HCT116 (cell line): ENCODE measurements around the gene SYCP3. TPM values are rescaled to one million over a fixed set of nuclear protein-coding genes. Genes with fewer than 3 reads are reported as not detected.

ENCODE experiments used
- ATAC-seq: fragments of 200-7000 bp; cut with Tn5 transposase; 2 replicates; pipeline ENCODE4 v1.9.1; 2020; ENCODE audit warnings: mild to moderate bottlenecking, moderate library complexity
- BruUV-seq: library from RNA; stranded (reverse); fragments of 400-500 nt; replicated peaks from 2 replicates; lab custom pipeline; 2021; lab: Mats Ljungman, UMichigan
- CTCF ChIA-PET: fragments of 300-600 bp; sonication (Branson Sonifier 250); formaldehyde crosslinking; loops from one replicate; lab custom pipeline; 2021; ENCODE audit warnings: antibody characterized with exemption; lab: Charles Lee
- POLR2A ChIA-PET: fragments of 300-600, 350-600 bp; sonication (Branson Sonifier 250); formaldehyde crosslinking; loops from one replicate; lab custom pipeline; 2021; ENCODE audit warnings: antibody characterized with exemption; lab: Charles Lee
- RAD21 ChIA-PET, 2 experiments: fragments of 300-600 bp; sonication (Branson Sonifier 250); formaldehyde crosslinking; loops; one replicate each; lab custom pipeline; 2023; ENCODE audit warnings: low total read pairs in 2 of 2; ENCODE audit not compliant: uncharacterized antibody in 2 of 2, unreplicated experiment in 2 of 2, low non-redundant PET in 1 of 2; lab: Charles Lee
- DNase-seq: peaks from one replicate; pipeline ENCODE4 v3.0.0-alpha.2; 2010; ENCODE audit warnings: low read depth, low spot score
- H2AFZ ChIP-seq: fragments of 200-600 bp; shearing (Covaris generic), sonication (generic); 2 replicates; pipeline ENCODE4 v1.6.1; 2017; ENCODE audit warnings: low read depth, mixed run types, mixed read lengths, antibody characterized with exemption, low read length; ENCODE audit not compliant: poor library complexity, severe bottlenecking
- H3K27ac ChIP-seq: 2 replicates; pipeline ENCODE4 v1.5.1; 2012; ENCODE audit warnings: low read depth, low read length
- H3K27me3 ChIP-seq: fragments of 200-600 bp; sonication (generic); 2 replicates; pipeline ENCODE4 v1.6.1; 2016; ENCODE audit warnings: mixed run types, low read length, mixed read lengths; ENCODE audit not compliant: insufficient read depth
- H3K36me3 ChIP-seq, 2 experiments: fragments of 200-500 bp in 1 of 2; fragments of 200-600 bp in 1 of 2; sonication (Bioruptor generic) in 1 of 2; sonication (generic) in 1 of 2; 2 replicates each; pipeline versions ENCODE4 v1.5.1 to v1.6.1; 2014 to 2016; ENCODE audit warnings: low read length in 2 of 2, inconsistent platforms in 1 of 2, mixed read lengths in 1 of 2, mixed run types in 1 of 2; ENCODE audit not compliant: insufficient read depth in 2 of 2, control insufficient read depth in 1 of 2
- H3K4me1 ChIP-seq, 2 experiments: fragments of 200-600 bp in 1 of 2; sonication (generic) in 1 of 2; 2 replicates each; pipeline versions ENCODE4 v1.5.1 to v1.6.1; 2012 to 2017; ENCODE audit warnings: low read length in 2 of 2, inconsistent platforms in 1 of 2, mild to moderate bottlenecking in 1 of 2, mixed read lengths in 1 of 2, mixed run types in 1 of 2, moderate library complexity in 1 of 2; ENCODE audit not compliant: insufficient read depth in 2 of 2, control insufficient read depth in 1 of 2
- H3K4me2 ChIP-seq: fragments of 200-600 bp; sonication (generic); 2 replicates; pipeline ENCODE4 v1.6.1; 2017; ENCODE audit warnings: mixed run types, low read length, mixed read lengths
- H3K4me3 ChIP-seq, 2 experiments: fragments of 200-600 bp in 1 of 2; sonication (generic) in 1 of 2; replicated peaks in 1 of 2; 2 replicates each; pipeline ENCODE4 v1.5.1; 2011 to 2016; ENCODE audit warnings: low read length in 2 of 2, control low read depth in 1 of 2, low read depth in 1 of 2, mild to moderate bottlenecking in 1 of 2, mixed read lengths in 1 of 2, mixed run types in 1 of 2
- H3K79me2 ChIP-seq: fragments of 200-600 bp; sonication (generic); 2 replicates; pipeline ENCODE4 v1.6.1; 2017; ENCODE audit warnings: mild to moderate bottlenecking, mixed run types, low read length, moderate library complexity, mixed read lengths; ENCODE audit not compliant: insufficient read depth
- H3K9ac ChIP-seq: fragments of 200-600 bp; sonication (generic); 2 replicates; pipeline ENCODE4 v1.6.1; 2016; ENCODE audit warnings: low read length, mixed read lengths
- H3K9me2 ChIP-seq: fragments of 200-600 bp; sonication (generic), shearing (Covaris generic); 2 replicates; pipeline ENCODE4 v1.6.1; 2017; ENCODE audit warnings: mixed run types, mild to moderate bottlenecking, moderate library complexity; ENCODE audit not compliant: insufficient read depth
- H3K9me3 ChIP-seq, 2 experiments: fragments of 200-500 bp in 1 of 2; fragments of 200-600 bp in 1 of 2; sonication (Bioruptor generic) in 1 of 2; sonication (generic) in 1 of 2; 2 replicates each; pipeline ENCODE4 v1.6.1; 2014 to 2017; ENCODE audit warnings: low read length in 2 of 2, mixed read lengths in 2 of 2, inconsistent platforms in 1 of 2, low read depth in 1 of 2, mild to moderate bottlenecking in 1 of 2, mixed run types in 1 of 2, moderate library complexity in 1 of 2; ENCODE audit not compliant: control insufficient read depth in 1 of 2, insufficient read depth in 1 of 2
- H4K20me1 ChIP-seq: fragments of 200-600 bp; sonication (generic), shearing (Covaris generic); 2 replicates; pipeline ENCODE4 v1.6.1; 2017; ENCODE audit warnings: mixed run types, mild to moderate bottlenecking, moderate library complexity; ENCODE audit not compliant: insufficient read depth
- EZH2phosphoT487 ChIP-seq: fragments of 200-600 bp; IDR thresholded peaks from 2 replicates; pipeline ENCODE4 v1.6.1; 2018; ENCODE audit warnings: antibody characterized with exemption, borderline replicate concordance
- POLR2A ChIP-seq: IDR thresholded peaks from 2 replicates; pipeline ENCODE4 v1.7.0; 2011; ENCODE audit warnings: borderline replicate concordance; ENCODE audit not compliant: insufficient read depth, insufficient read length; ENCODE audit errors: extremely low read depth
- RAD21 ChIP-seq: IDR thresholded peaks from 2 replicates; pipeline ENCODE4 v1.6.1; 2012; ENCODE audit warnings: low read depth, mild to moderate bottlenecking
- SRF ChIP-seq: IDR thresholded peaks from 2 replicates; pipeline ENCODE4 v1.6.1; 2012; ENCODE audit warnings: low read depth
- YY1 ChIP-seq: IDR thresholded peaks from 2 replicates; pipeline ENCODE4 v1.6.1; 2011; ENCODE audit warnings: low read length, low read depth, moderate library complexity, mild to moderate bottlenecking; ENCODE audit not compliant: insufficient replicate concordance; ENCODE audit errors: extremely low read depth
- ZFX ChIP-seq: fragments of 450-650 bp; IDR thresholded peaks from 2 replicates; pipeline ENCODE4 v1.6.1; 2017
- intact Hi-C: fragments of 100-400 bp; cut with micrococcal nuclease; formaldehyde crosslinking; loops from 2 replicates; pipeline ENCODE4 v1.10.0; 2022
- total RNA-seq: library from RNA; stranded (reverse); gene quantifications from one replicate; pipeline ENCODE4 v1.2.1, GENCODE V29; 2021; ENCODE audit not compliant: unreplicated experiment
- TF ChIP-seq, protein P1 (sequence below): IDR thresholded peaks from 2 replicates; pipeline ENCODE4 v1.6.1; 2012
- TF ChIP-seq, protein P2 (sequence below), 3 experiments: fragments of 200-600 bp in 1 of 3; sonication (generic) in 1 of 3; IDR thresholded peaks in 2 of 3; conservative IDR thresholded peaks in 1 of 3; 2 replicates each; pipeline ENCODE4 v1.5.1; 2012 to 2017; ENCODE audit warnings: low read depth in 2 of 3, low read length in 2 of 3, antibody characterized with exemption in 1 of 3, borderline replicate concordance in 1 of 3, control low read depth in 1 of 3, mild to moderate bottlenecking in 1 of 3, mixed read lengths in 1 of 3, mixed run types in 1 of 3, moderate library complexity in 1 of 3; ENCODE audit not compliant: insufficient read depth in 1 of 3
- TF ChIP-seq, protein P3 (sequence below): IDR thresholded peaks from 2 replicates; pipeline ENCODE4 v1.6.1; 2012; ENCODE audit warnings: low read depth

Gene SYCP3
- total RNA-seq, 1 experiment from 2014 or later, result not detected

DNA sequence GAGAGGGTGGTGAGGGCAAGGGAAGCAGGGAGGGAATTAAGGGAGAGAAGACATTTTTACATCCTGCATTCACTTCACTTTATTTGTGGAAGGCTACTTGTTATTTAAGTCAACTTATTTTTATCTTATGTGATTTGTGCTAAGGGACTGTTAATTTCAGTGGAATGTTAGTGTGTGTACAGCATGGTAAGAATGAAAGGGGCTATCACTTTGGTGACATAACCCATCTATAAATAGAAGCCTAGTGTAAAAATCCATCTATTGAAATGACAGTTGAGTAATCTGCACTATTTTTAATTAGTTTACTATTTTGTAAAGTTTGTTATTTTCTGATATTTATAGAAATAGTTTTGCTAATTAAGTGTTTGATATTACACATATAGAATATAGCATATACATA, 58.6 kb downstream of the SYCP3 start:
- Histone ChIP-seq H3K4me2 (no peak overlapping the region), H3K4me1 (no peaks in the 10 kb centered on the region), H3K9me2 (no peaks in the 10 kb centered on the region), H3K9me3 (no peaks in the 10 kb centered on the region), H4K20me1 (no peaks in the 10 kb centered on the region), H3K36me3 (no peaks in the 10 kb centered on the region), H3K79me2 (no peaks in the 10 kb centered on the region), H3K4me3 (no peak overlapping the region), H3K27ac (no peak overlapping the region), H2AFZ (no peak overlapping the region), H3K27me3 (no peaks in the 10 kb centered on the region), H3K9ac (no peak overlapping the region)
- intact Hi-C loops, result no loop called here
- ChIA-PET RAD21 (no interaction called here), CTCF (interaction anchor here (0.6 kb wide), 1 partner anchor 137 kb away, joined by 3 read pairs; no protein-coding TSS in a partner anchor), POLR2A (no interaction called here)
- no peak for DNase-seq
- BruUV-seq, result no TSS peak
- TF ChIP-seq SRF (no peak), YY1 (no peak), RAD21 (no peak), EZH2phosphoT487 (no peak), POLR2A (no peak), ZFX (no peak)
- TF ChIP-seq, protein P1, sequence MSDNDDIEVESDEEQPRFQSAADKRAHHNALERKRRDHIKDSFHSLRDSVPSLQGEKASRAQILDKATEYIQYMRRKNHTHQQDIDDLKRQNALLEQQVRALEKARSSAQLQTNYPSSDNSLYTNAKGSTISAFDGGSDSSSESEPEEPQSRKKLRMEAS, result no peak
- TF ChIP-seq, protein P2, sequence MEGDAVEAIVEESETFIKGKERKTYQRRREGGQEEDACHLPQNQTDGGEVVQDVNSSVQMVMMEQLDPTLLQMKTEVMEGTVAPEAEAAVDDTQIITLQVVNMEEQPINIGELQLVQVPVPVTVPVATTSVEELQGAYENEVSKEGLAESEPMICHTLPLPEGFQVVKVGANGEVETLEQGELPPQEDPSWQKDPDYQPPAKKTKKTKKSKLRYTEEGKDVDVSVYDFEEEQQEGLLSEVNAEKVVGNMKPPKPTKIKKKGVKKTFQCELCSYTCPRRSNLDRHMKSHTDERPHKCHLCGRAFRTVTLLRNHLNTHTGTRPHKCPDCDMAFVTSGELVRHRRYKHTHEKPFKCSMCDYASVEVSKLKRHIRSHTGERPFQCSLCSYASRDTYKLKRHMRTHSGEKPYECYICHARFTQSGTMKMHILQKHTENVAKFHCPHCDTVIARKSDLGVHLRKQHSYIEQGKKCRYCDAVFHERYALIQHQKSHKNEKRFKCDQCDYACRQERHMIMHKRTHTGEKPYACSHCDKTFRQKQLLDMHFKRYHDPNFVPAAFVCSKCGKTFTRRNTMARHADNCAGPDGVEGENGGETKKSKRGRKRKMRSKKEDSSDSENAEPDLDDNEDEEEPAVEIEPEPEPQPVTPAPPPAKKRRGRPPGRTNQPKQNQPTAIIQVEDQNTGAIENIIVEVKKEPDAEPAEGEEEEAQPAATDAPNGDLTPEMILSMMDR (IDR thresholded peaks at IDR 0.05 in 2 of 3, conservative IDR thresholded peaks at IDR 0.05 in 1 of 3; ENCODE audit: borderline replicate concordance in 1 of 3, insufficient read depth in 1 of 3, low read depth in 2 of 3, low read length in 2 of 3), result no peak
- TF ChIP-seq, protein P3, sequence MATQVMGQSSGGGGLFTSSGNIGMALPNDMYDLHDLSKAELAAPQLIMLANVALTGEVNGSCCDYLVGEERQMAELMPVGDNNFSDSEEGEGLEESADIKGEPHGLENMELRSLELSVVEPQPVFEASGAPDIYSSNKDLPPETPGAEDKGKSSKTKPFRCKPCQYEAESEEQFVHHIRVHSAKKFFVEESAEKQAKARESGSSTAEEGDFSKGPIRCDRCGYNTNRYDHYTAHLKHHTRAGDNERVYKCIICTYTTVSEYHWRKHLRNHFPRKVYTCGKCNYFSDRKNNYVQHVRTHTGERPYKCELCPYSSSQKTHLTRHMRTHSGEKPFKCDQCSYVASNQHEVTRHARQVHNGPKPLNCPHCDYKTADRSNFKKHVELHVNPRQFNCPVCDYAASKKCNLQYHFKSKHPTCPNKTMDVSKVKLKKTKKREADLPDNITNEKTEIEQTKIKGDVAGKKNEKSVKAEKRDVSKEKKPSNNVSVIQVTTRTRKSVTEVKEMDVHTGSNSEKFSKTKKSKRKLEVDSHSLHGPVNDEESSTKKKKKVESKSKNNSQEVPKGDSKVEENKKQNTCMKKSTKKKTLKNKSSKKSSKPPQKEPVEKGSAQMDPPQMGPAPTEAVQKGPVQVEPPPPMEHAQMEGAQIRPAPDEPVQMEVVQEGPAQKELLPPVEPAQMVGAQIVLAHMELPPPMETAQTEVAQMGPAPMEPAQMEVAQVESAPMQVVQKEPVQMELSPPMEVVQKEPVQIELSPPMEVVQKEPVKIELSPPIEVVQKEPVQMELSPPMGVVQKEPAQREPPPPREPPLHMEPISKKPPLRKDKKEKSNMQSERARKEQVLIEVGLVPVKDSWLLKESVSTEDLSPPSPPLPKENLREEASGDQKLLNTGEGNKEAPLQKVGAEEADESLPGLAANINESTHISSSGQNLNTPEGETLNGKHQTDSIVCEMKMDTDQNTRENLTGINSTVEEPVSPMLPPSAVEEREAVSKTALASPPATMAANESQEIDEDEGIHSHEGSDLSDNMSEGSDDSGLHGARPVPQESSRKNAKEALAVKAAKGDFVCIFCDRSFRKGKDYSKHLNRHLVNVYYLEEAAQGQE, result no peak
- no peak for ATAC-seq
